ENCODE results near the gene PCNX3. TPM values are rescaled to one million over a fixed set of nuclear protein-coding genes. Genes with fewer than 3 reads are reported as not detected.

PCNX3 gene
- total and polyA plus RNA-seq, 2 of the 13 experiments (the other 11 are each of a cell fraction or from before 2014, with no cell fraction given), result 16.2 to 23.0 TPM

DNA sequence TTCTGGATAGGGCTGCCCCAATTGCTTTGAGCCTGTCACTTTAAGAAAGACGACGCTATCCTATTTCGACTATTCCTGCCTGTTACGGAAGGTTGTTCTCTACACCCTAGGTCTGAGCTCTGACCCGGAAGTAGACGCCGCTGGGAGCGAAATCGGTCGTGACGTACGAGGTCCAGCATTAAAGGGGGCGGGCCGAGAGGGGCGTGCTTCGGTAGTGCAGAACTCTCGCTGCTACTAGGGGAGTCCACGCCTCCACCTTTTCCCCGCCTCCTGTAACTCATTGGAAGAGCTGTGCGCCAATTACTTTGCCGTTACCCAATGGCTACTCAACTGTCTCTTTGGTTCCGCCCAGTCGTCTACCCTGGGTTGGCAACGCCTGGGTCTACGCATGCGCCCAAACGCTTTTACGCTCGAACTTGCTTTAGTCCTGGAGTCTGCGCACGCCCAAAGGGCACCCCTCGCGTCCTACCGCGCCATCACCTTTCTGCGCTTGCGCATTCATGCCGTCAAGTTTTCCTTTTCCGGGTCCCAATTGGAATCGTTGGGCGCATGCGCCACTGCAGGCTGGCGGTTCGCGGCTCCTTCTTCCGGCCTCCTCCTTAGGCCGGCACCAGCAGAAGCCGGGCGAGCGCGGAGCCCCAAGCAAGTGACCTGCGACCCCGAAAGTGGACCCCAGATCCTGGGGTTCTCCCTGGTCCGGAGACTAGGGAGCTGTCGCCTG, at the start of gene PCNX3 (continued):
- TF ChIP-seq, protein P1, sequence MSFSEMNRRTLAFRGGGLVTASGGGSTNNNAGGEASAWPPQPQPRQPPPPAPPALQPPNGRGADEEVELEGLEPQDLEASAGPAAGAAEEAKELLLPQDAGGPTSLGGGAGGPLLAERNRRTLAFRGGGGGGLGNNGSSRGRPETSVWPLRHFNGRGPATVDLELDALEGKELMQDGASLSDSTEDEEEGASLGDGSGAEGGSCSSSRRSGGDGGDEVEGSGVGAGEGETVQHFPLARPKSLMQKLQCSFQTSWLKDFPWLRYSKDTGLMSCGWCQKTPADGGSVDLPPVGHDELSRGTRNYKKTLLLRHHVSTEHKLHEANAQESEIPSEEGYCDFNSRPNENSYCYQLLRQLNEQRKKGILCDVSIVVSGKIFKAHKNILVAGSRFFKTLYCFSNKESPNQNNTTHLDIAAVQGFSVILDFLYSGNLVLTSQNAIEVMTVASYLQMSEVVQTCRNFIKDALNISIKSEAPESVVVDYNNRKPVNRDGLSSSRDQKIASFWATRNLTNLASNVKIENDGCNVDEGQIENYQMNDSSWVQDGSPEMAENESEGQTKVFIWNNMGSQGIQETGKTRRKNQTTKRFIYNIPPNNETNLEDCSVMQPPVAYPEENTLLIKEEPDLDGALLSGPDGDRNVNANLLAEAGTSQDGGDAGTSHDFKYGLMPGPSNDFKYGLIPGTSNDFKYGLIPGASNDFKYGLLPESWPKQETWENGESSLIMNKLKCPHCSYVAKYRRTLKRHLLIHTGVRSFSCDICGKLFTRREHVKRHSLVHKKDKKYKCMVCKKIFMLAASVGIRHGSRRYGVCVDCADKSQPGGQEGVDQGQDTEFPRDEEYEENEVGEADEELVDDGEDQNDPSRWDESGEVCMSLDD (CRISPR knock-in tag; IDR thresholded peaks at IDR 0.05; ENCODE audit: borderline replicate concordance), result no peak
- no peak for TF ChIP-seq MLLT10 (CRISPR knock-in tag; IDR thresholded peaks at IDR 0.05)
- no peak for TF ChIP-seq SOX13 (IDR thresholded peaks at IDR 0.05)
- TF ChIP-seq SOX13 (CRISPR knock-in tag; conservative IDR thresholded peaks at IDR 0.05 in 1 of 2, IDR thresholded peaks at IDR 0.05 in 1 of 2), result no peak; a peak in 1 of 4 replicates
- no peak; the same call in 1 of the 2 replicates for TF ChIP-seq RELA (CRISPR knock-in tag; IDR thresholded peaks at IDR 0.05)
- peak; percentile 98 for TF ChIP-seq SP2 (CRISPR knock-in tag; IDR thresholded peaks at IDR 0.05)
- TF ChIP-seq, protein P2, sequence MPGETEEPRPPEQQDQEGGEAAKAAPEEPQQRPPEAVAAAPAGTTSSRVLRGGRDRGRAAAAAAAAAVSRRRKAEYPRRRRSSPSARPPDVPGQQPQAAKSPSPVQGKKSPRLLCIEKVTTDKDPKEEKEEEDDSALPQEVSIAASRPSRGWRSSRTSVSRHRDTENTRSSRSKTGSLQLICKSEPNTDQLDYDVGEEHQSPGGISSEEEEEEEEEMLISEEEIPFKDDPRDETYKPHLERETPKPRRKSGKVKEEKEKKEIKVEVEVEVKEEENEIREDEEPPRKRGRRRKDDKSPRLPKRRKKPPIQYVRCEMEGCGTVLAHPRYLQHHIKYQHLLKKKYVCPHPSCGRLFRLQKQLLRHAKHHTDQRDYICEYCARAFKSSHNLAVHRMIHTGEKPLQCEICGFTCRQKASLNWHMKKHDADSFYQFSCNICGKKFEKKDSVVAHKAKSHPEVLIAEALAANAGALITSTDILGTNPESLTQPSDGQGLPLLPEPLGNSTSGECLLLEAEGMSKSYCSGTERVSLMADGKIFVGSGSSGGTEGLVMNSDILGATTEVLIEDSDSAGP (CRISPR knock-in tag; IDR thresholded peaks at IDR 0.05; ENCODE audit: borderline replicate concordance), result peak; percentile 100
- peak; percentile 19; the same call in 1 of the 2 replicates for TF ChIP-seq KLF11 (CRISPR knock-in tag; IDR thresholded peaks at IDR 0.05)
- peak; percentile 67 for TF ChIP-seq HNF4A (CRISPR knock-in tag; IDR thresholded peaks at IDR 0.05)
- TF ChIP-seq ZNF549 (CRISPR knock-in tag; IDR thresholded peaks at IDR 0.05), result no peak
- peak; percentile 35; the same call in 1 of the 2 replicates for TF ChIP-seq MEF2D (CRISPR knock-in tag; IDR thresholded peaks at IDR 0.05)
- TF ChIP-seq ZSCAN30 (CRISPR knock-in tag; IDR thresholded peaks at IDR 0.05), result no peak
- TF ChIP-seq, protein P3, sequence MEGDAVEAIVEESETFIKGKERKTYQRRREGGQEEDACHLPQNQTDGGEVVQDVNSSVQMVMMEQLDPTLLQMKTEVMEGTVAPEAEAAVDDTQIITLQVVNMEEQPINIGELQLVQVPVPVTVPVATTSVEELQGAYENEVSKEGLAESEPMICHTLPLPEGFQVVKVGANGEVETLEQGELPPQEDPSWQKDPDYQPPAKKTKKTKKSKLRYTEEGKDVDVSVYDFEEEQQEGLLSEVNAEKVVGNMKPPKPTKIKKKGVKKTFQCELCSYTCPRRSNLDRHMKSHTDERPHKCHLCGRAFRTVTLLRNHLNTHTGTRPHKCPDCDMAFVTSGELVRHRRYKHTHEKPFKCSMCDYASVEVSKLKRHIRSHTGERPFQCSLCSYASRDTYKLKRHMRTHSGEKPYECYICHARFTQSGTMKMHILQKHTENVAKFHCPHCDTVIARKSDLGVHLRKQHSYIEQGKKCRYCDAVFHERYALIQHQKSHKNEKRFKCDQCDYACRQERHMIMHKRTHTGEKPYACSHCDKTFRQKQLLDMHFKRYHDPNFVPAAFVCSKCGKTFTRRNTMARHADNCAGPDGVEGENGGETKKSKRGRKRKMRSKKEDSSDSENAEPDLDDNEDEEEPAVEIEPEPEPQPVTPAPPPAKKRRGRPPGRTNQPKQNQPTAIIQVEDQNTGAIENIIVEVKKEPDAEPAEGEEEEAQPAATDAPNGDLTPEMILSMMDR (CRISPR knock-in tag; IDR thresholded peaks at IDR 0.05), result 0 out of 2 replicates have a peak, but pooled peaks have one; percentile 9
- TF ChIP-seq, protein P4, sequence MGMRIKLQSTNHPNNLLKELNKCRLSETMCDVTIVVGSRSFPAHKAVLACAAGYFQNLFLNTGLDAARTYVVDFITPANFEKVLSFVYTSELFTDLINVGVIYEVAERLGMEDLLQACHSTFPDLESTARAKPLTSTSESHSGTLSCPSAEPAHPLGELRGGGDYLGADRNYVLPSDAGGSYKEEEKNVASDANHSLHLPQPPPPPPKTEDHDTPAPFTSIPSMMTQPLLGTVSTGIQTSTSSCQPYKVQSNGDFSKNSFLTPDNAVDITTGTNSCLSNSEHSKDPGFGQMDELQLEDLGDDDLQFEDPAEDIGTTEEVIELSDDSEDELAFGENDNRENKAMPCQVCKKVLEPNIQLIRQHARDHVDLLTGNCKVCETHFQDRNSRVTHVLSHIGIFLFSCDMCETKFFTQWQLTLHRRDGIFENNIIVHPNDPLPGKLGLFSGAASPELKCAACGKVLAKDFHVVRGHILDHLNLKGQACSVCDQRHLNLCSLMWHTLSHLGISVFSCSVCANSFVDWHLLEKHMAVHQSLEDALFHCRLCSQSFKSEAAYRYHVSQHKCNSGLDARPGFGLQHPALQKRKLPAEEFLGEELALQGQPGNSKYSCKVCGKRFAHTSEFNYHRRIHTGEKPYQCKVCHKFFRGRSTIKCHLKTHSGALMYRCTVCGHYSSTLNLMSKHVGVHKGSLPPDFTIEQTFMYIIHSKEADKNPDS (CRISPR knock-in tag; IDR thresholded peaks at IDR 0.05), result no peak
- no peak for TF ChIP-seq RXRB (CRISPR knock-in tag; IDR thresholded peaks at IDR 0.05; ENCODE audit: borderline replicate concordance)
- no peak for TF ChIP-seq ZFAT (CRISPR knock-in tag; conservative IDR thresholded peaks at IDR 0.05)
- peak; percentile 94 for TF ChIP-seq KAT8 (CRISPR knock-in tag; IDR thresholded peaks at IDR 0.05)
- TF ChIP-seq, protein P5, sequence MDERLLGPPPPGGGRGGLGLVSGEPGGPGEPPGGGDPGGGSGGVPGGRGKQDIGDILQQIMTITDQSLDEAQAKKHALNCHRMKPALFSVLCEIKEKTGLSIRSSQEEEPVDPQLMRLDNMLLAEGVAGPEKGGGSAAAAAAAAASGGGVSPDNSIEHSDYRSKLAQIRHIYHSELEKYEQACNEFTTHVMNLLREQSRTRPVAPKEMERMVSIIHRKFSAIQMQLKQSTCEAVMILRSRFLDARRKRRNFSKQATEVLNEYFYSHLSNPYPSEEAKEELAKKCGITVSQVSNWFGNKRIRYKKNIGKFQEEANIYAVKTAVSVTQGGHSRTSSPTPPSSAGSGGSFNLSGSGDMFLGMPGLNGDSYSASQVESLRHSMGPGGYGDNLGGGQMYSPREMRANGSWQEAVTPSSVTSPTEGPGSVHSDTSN (CRISPR knock-in tag; IDR thresholded peaks at IDR 0.05), result peak; percentile 99
- peak; percentile 89; the same call in 1 of the 2 replicates for TF ChIP-seq FOXK1 (CRISPR knock-in tag; IDR thresholded peaks at IDR 0.05; ENCODE audit: borderline replicate concordance, low read depth)
- no peak for TF ChIP-seq ZBTB8A (CRISPR knock-in tag; IDR thresholded peaks at IDR 0.05; ENCODE audit: borderline replicate concordance, low read depth)
- TF ChIP-seq ERF (CRISPR knock-in tag; IDR thresholded peaks at IDR 0.05), result peak; percentile 34; the same call in 1 of the 2 replicates
